ENCODE data around the gene PDGFC.

Gene PDGFC

DNA sequence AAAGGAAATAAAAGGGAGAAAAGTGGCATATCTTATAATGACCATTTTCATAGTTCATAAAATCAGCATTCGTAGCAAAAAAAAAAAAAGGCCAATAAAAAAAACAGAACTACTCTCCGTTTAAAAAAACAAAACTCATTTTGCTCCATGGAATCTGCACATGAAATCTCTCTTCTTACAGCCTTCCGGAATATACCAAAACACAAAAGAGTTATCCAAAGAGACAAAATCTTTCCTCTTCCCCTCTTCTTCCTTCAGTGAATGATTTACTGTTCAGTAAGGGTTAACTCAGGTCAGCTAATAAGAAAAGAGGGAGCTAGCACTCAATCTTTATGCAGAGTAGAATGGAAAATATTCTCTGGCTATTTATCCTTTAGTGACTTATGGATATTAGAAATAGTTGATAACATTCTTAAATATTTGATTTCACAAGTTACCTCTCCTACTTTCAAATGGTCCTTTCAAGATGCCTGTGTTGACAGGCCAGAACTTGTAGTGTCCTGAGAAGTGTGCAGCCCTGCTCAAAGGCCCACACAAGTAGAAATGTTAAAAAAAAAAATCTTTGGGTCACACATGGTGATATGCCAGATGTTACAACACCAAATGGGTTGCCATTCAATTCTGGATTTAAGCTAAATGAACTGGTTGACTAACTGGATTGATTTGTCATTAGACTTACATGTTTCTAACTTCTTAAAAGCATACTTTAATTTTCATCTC is 42.1 kb downstream of the PDGFC start:
- H3K9me3 Mint-ChIP-seq = no peaks in the 10 kb centered on the region
- no peak overlapping the region for H3K27ac Mint-ChIP-seq
- no peaks in the 10 kb centered on the region for H3K36me3 Mint-ChIP-seq (ENCODE audit: low read depth)
- no peaks in the 10 kb centered on the region for H3K4me1 Mint-ChIP-seq (ENCODE audit: low read depth)
- H3K27me3 Mint-ChIP-seq (ENCODE audit: low read depth) = no peaks in the 10 kb centered on the region
- no peak overlapping the region for H3K4me3 Mint-ChIP-seq

DNA sequence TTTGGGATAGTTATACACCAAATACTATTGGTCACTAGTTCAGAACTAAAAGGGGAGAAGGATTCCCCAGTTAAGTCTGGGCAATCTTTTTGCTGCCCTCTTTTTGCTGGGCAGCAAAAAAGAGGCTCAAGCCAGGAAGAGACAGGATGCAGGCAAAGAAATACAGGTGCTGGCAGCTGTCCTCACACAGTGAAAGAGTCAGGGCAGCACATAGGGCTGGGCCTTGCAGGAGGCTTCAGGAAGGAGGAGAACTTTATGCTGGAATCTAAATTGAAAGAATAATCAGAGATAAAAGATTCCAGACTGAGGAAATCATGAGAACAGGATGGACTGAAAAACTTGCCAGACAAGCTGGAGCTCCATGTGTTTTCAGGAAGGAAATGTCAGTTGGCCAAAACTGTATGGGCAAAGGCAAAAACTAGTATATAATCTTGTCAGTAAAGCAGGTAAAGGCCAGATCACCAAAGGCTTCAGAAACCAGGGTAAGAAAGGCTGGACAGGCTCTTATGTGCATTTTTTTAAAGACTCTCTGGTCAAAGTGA is 46.8 kb downstream of the PDGFC start:
- Mint-ChIP-seq H3K9me3 (no peaks in the 10 kb centered on the region), H3K27me3 (ENCODE audit: low read depth) (no peaks in the 10 kb centered on the region), H3K4me1 (ENCODE audit: low read depth) (no peaks in the 10 kb centered on the region), H3K36me3 (ENCODE audit: low read depth) (no peaks in the 10 kb centered on the region), H3K4me3 (no peak overlapping the region), H3K27ac (no peak overlapping the region)

DNA sequence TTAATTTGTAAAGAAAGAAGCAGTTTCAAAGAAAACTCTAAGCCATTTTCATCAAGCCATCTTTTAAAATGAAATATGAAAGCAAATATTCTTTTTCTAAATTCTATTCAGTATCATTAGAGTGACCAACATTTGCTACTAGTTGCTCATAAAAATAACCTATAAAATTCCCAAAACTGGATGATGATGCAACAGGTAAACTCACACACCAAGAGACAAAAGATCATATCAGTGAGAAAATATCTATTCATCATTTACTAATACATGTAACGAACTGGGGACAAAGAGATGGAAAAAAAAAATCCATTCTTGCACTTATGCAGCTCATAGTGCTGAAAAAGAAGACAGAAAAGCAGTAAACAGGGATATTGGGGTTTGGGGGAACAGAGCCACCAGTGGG is 48.1 kb downstream of the PDGFC start:
- no peaks in the 10 kb centered on the region for H3K9me3 Mint-ChIP-seq

DNA sequence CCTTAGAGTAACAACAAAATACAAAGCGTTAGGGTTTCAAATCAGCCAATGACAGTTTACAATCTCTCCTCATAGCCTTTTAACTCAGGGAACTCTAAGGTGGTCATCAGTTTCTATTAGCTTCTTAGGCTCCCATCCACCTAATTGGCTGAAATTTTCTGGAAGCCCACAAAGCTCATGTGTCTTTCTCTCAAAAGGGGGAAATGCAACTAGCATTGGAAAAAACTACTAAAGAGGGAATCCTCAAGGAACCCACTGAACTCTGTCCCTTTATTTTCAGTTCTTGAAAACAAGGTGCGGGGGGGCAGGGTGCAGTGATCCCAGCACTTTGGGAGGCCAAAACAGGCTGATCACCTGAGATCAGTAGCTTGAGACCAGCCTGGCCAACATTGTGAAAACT is 56.4 kb downstream of the PDGFC start:
- Mint-ChIP-seq H3K4me1 (ENCODE audit: low read depth) (no peaks in the 10 kb centered on the region), H3K4me3 (no peak overlapping the region), H3K36me3 (ENCODE audit: low read depth) (no peaks in the 10 kb centered on the region), H3K27me3 (ENCODE audit: low read depth) (no peaks in the 10 kb centered on the region), H3K9me3 (no peaks in the 10 kb centered on the region), H3K27ac (no peak overlapping the region)

More for the DNA sequence above, 48.1 kb downstream of the PDGFC start:
- H3K36me3 Mint-ChIP-seq (ENCODE audit: low read depth) = no peaks in the 10 kb centered on the region
- H3K27ac Mint-ChIP-seq = no peak overlapping the region
- H3K27me3 Mint-ChIP-seq (ENCODE audit: low read depth) = no peaks in the 10 kb centered on the region
- no peaks in the 10 kb centered on the region for H3K4me1 Mint-ChIP-seq (ENCODE audit: low read depth)
- H3K4me3 Mint-ChIP-seq = no peak overlapping the region

DNA sequence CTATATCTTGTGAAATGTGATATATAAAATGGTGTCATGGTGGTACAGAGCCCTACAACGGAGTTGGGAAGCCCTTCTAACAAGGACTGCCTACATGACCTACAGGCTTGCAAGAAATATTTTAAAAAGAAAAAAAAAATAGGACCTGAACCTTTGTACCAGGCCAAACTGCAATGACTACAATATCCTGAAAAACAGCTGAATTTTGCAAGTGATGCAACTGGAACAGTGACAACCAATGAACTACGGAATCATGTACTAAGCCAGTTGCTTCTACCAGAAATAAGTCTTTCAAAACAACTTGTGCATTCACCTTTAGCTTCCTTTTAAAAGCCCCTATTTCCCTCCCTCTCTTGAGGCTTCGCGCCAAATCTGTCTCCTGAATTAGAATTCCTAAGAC is 58.4 kb downstream of the PDGFC start:
- Mint-ChIP-seq H3K27ac (no peak overlapping the region), H3K9me3 (no peaks in the 10 kb centered on the region), H3K36me3 (ENCODE audit: low read depth) (no peaks in the 10 kb centered on the region), H3K27me3 (ENCODE audit: low read depth) (no peaks in the 10 kb centered on the region), H3K4me3 (no peak overlapping the region), H3K4me1 (ENCODE audit: low read depth) (no peaks in the 10 kb centered on the region)

DNA sequence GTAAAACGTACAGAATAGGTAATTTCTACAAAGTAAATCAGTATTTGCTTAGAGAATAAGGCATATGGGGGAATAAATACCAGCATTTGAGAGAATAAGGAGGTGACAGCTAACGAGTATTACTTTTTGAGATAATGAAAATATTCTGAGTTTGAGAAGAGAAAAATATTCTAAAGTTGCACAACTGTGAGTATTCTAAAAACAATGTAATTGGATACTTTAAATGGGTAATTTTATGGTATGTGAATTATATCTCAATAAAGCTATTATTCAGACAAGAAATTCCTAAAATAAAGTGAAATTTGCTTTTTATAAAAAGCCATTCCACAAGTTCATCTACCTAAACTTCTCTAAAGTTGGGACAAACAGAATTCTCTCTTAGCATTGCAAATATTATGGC is 62.6 kb downstream of the PDGFC start:
- Mint-ChIP-seq H3K4me3 (no peak overlapping the region), H3K27me3 (ENCODE audit: low read depth) (no peaks in the 10 kb centered on the region), H3K27ac (no peak overlapping the region), H3K36me3 (ENCODE audit: low read depth) (no peaks in the 10 kb centered on the region), H3K4me1 (ENCODE audit: low read depth) (no peaks in the 10 kb centered on the region), H3K9me3 (no peaks in the 10 kb centered on the region)

DNA sequence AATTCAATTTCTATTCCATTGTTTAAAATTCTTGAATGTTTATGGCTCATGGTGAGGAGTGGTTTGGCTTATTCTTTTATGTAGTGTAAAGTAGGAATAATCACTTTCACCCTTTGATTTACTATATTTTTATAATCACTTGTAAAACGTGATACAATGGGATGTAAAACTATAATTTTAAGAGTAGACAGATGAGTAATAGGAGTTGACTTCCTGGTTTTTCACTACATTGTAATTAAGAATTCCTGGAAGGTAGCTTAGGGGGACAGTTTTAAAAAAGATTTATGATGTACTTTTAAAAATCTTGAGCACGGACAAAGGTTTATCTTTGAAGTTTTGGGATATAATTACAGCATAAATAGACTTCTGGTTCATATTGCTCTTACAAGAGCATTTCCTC is 65.3 kb downstream of the PDGFC start:
- no peaks in the 10 kb centered on the region for H3K36me3 Mint-ChIP-seq (ENCODE audit: low read depth)
- H3K4me1 Mint-ChIP-seq (ENCODE audit: low read depth) = no peaks in the 10 kb centered on the region
- no peak overlapping the region for H3K27ac Mint-ChIP-seq
- H3K4me3 Mint-ChIP-seq = no peak overlapping the region
- H3K9me3 Mint-ChIP-seq = no peaks in the 10 kb centered on the region
- H3K27me3 Mint-ChIP-seq (ENCODE audit: low read depth) = no peaks in the 10 kb centered on the region

DNA sequence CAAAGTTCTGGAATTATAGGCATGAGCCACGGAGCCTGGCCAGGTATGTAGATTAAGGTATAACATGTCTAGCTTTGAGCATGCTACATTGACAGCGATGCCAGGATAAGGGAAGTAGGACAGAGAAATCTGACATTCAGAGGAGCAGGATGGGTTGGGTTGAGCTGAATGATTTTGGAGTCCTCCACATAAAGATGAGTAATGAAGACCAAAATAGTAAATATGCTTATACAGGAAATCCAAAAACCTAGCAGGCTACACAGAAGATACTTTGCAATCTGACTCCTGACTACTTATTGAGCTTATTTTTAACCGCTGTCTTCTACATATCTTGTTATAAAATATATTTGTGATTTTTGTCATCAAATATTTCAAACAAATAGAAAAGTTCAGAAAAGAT is 69.7 kb downstream of the PDGFC start:
- Mint-ChIP-seq H3K27me3 (ENCODE audit: low read depth) (no peaks in the 10 kb centered on the region), H3K36me3 (ENCODE audit: low read depth) (no peaks in the 10 kb centered on the region), H3K9me3 (no peaks in the 10 kb centered on the region), H3K4me1 (ENCODE audit: low read depth) (no peaks in the 10 kb centered on the region), H3K4me3 (no peak overlapping the region), H3K27ac (no peak overlapping the region)

DNA sequence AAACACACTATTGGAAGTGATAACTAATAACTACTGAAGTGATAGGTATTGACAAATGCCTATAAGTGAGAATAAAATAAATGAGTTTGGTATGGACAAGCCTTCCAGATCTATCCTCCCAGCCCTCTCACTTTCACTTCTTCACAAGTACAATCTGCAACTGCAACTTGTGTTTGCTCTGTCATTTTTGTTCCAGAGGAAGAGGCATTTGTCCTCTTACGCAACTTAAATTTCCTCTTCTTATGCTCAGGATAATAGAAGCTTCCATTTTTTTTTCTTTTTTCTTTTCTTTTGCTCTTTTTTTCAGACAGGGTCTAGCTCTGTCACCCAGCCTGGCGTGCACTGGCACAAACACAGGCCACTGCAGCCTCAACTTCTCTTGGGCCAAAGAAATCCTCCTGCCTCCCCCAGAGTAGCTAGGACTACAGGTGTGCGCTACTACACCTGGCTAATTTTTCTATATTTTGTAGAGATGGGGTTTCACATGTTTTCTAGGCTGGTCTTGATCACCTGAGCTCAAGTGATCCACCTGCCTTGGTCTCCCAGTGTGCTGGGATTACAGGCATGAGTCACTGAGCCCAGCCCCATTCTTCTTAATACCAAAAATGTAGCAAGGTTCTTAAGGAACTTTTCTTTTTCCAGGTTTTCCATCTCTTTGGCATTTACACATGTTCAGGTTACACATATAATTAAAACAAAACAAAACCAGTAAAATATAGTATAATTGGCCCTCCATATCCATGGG is 73.1 kb downstream of the PDGFC start:
- H3K27me3 Mint-ChIP-seq (ENCODE audit: low read depth) = no peaks in the 10 kb centered on the region
- H3K4me1 Mint-ChIP-seq (ENCODE audit: low read depth) = no peaks in the 10 kb centered on the region
- no peak overlapping the region for H3K4me3 Mint-ChIP-seq
- H3K27ac Mint-ChIP-seq = no peak overlapping the region
- no peaks in the 10 kb centered on the region for H3K9me3 Mint-ChIP-seq
- no peaks in the 10 kb centered on the region for H3K36me3 Mint-ChIP-seq (ENCODE audit: low read depth)

DNA sequence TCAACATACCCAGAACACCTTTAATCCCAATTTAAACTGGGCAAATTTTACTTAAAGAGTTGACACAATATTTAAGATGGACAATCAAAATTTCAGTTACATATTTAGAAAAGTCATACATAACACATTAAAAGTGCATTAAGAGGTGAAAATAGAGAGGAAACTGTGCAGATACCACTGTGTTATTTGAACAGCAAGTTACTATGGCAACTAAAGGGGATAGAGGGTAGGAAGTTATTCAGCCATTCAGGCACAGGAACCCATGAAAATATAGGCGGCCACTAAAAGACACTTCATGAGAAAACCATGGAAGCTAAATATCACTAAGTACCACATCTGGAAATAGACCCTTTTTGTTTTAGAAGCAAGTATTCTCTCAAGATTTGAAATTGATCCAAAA is 75.1 kb downstream of the PDGFC start:
- H3K36me3 Mint-ChIP-seq (ENCODE audit: low read depth) = no peaks in the 10 kb centered on the region
- no peaks in the 10 kb centered on the region for H3K27me3 Mint-ChIP-seq (ENCODE audit: low read depth)
- no peak overlapping the region for H3K4me3 Mint-ChIP-seq
- no peaks in the 10 kb centered on the region for H3K4me1 Mint-ChIP-seq (ENCODE audit: low read depth)
- no peaks in the 10 kb centered on the region for H3K9me3 Mint-ChIP-seq
- no peak overlapping the region for H3K27ac Mint-ChIP-seq

DNA sequence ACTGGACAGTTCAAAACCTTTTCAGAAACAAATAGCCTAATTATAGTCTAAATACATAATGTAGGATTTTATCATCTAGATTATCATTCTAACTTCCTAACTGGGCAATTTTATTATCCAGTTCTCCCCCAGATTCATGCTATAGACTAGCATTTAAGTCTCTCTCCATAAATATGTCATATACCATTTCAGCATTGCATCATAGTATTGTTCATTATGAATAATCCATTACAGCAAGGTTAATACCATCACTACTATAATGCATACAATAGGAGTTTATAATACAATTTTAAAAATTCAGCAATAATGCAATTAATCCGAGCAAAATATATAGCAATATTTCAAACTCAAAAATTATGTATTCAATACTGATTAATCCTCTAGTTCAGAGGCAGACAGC is 77.4 kb downstream of the PDGFC start:
- Mint-ChIP-seq H3K27me3 (ENCODE audit: low read depth) (no peaks in the 10 kb centered on the region), H3K27ac (no peak overlapping the region), H3K4me1 (ENCODE audit: low read depth) (no peaks in the 10 kb centered on the region), H3K9me3 (no peaks in the 10 kb centered on the region), H3K4me3 (no peak overlapping the region), H3K36me3 (ENCODE audit: low read depth) (no peaks in the 10 kb centered on the region)

DNA sequence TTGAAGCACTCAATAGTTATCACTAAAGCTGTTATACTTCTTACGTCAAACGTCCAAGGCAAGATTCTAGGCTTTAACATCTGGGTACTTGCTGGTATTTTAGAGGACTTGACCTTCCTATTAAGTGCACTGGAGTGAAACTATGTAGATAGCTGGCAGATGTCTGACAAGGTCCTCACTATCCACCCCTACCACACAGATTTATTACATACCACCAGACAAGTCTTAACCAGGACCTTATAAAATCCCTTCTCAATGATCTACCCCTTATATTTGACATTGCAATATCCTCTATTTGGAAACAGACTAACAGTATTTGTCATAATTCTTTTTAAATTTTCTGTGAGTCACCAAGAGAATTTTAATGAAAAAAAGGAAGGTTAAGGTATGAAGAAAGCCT is 78.8 kb downstream of the PDGFC start:
- no peaks in the 10 kb centered on the region for H3K4me1 Mint-ChIP-seq (ENCODE audit: low read depth)
- H3K27ac Mint-ChIP-seq = no peak overlapping the region
- H3K27me3 Mint-ChIP-seq (ENCODE audit: low read depth) = no peaks in the 10 kb centered on the region
- no peaks in the 10 kb centered on the region for H3K36me3 Mint-ChIP-seq (ENCODE audit: low read depth)
- no peak overlapping the region for H3K4me3 Mint-ChIP-seq
- H3K9me3 Mint-ChIP-seq = no peaks in the 10 kb centered on the region

DNA sequence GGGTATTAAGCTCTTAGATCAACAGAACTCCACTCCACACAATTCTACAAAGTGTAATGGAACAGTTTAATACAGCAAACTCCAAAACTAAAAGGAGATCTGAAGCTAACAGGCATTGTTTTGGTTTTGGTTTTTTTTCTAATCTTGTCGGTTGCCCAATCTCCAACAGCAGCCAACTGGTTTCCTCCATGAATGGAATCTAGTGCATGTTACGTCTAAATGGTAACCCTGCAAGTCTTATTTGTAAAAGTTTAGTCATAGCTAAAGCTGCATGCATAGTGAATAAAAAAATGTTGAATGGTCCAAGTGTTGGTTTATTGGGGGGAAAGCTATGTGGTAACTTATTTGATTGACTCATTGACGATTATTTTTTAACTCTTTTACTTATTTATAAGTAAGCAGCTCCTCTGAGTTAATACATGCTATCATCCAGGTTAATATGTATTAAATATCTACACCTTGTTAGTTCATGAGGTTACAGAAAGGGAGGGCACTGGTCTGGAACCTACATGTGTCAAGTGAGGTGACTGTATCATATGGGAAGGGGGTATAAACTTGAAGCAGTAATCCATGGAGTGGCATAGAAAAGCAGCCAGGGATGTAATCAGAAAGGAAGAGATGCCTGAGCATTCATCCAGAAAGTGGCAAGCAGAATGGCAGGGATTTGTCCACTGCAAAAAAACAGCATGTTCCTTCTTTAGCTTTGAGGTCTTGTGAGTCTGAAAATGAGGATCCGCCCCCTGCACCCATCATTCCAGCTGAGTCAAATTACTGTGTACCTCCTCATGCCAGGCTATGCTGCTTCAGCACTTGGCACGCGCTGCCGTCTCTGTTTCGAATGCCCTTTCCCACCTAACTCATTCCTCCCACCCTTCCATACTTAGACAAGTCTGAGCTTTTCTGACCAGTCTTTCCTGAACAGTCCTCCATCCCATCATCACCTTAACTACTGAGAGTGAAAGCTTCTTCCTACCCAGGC is 81.7 kb downstream of the PDGFC start:
- Mint-ChIP-seq H3K27ac (no peak overlapping the region), H3K36me3 (ENCODE audit: low read depth) (no peaks in the 10 kb centered on the region), H3K4me3 (no peak overlapping the region), H3K9me3 (no peaks in the 10 kb centered on the region), H3K4me1 (ENCODE audit: low read depth) (no peaks in the 10 kb centered on the region), H3K27me3 (ENCODE audit: low read depth) (no peaks in the 10 kb centered on the region)

DNA sequence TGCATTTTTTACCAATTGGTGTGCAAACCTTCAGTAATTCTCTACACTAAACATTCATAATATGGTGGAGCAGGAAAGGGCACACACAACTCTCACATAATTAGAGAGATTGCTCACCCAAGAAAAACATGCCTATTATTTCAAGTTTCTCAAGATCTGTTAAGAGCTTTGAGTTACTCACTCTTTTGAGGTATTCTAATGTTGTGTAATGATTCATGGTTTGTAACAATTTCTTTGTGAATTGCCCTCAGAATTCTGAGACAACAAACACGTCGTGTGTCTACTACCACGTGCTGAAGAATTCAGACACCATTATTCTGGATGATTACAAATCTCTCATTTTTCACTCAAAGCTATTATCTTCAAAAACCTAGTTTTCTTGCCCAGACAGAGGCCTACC is 82.8 kb downstream of the PDGFC start:
- H3K36me3 Mint-ChIP-seq (ENCODE audit: low read depth) = no peaks in the 10 kb centered on the region

More for the DNA sequence above, 82.8 kb downstream of the PDGFC start:
- Mint-ChIP-seq H3K4me3 (no peak overlapping the region), H3K9me3 (no peaks in the 10 kb centered on the region), H3K27me3 (ENCODE audit: low read depth) (no peaks in the 10 kb centered on the region), H3K4me1 (ENCODE audit: low read depth) (no peaks in the 10 kb centered on the region), H3K27ac (no peak overlapping the region)
